A549 (cell line): ENCODE measurements around the gene PCDHA8. TPM values are rescaled to one million over a fixed set of nuclear protein-coding genes. Genes with fewer than 3 reads are reported as not detected.
"Not testable (repeated sequence)": the region's sequence is repeated elsewhere in the genome, so short reads cannot be mapped to it uniquely, and the experiment has no call there.

ENCODE experiments used
- ATAC-seq, 2 experiments: fragments of 200-7000 bp in 1 of 2; fragments of >200 bp in 1 of 2; cut with Nextera tagmentation in 1 of 2; cut with Tn5 transposase in 1 of 2; 3 replicates each; pipeline versions ENCODE4 v1.8.0 to v1.9.1; 2018 to 2020; ENCODE audit warnings: mild to moderate bottlenecking in 1 of 2, moderate library complexity in 1 of 2
- CTCF ChIA-PET: fragments of 300-600 bp; sonication (Branson Sonifier 250); formaldehyde crosslinking; extraction: SDS; loops from one replicate; lab custom pipeline; 2021; ENCODE audit warnings: antibody characterized with exemption, inconsistent platforms; lab: Yijun Ruan, JAX
- POLR2A ChIA-PET: fragments of 350-600 bp; formaldehyde crosslinking; extraction: SDS; loops from one replicate; lab custom pipeline; 2021; ENCODE audit warnings: antibody characterized with exemption, inconsistent platforms; lab: Yijun Ruan, JAX
- DNase-seq, 2 experiments: peaks; one replicate each; pipeline versions ENCODE4 v3.0.0 to v3.0.0-alpha.2; 2011 to 2016; ENCODE audit warnings: low read depth in 1 of 2, low spot score in 1 of 2
- FAIRE-seq: peaks from 2 replicates; lab custom pipeline; 2011; peaks lifted over from hg19 to GRCh38; lab: Jason Lieb, UNC
- H3K27ac ChIP-seq, 2 experiments: fragments of >200 bp; sonication (Bioruptor Twin); formaldehyde crosslinking; 3 replicates each; pipeline ENCODE4 v1.5.1; 2016 to 2017
- H3K4me1 ChIP-seq: fragments of >200 bp; sonication (Bioruptor Twin); formaldehyde crosslinking; 3 replicates; pipeline ENCODE4 v1.6.1; 2016
- H3K4me2 ChIP-seq: fragments of >200 bp; sonication (Bioruptor Twin); formaldehyde crosslinking; 3 replicates; pipeline ENCODE4 v1.6.1; 2016
- H3K4me3 ChIP-seq: fragments of >200 bp; sonication (Bioruptor Twin); formaldehyde crosslinking; 3 replicates; pipeline ENCODE4 v1.5.1; 2016
- H3K9me3 ChIP-seq: fragments of >200 bp; sonication (Bioruptor Twin); formaldehyde crosslinking; 3 replicates; pipeline ENCODE4 v1.6.1; 2016
- CEBPB ChIP-seq, 2 experiments: fragments of >200 bp in 1 of 2; sonication (Bioruptor Twin) in 1 of 2; formaldehyde crosslinking in 1 of 2; IDR thresholded peaks; 2 replicates each; pipeline ENCODE4 v1.6.1; 2012 to 2016
- CHD2 ChIP-seq: fragments of 150-350 bp; IDR thresholded peaks from 2 replicates; pipeline ENCODE4 v1.6.1; 2014; ENCODE audit warnings: low read length; ENCODE audit not compliant: partially characterized antibody
- ESRRA ChIP-seq: fragments of 150-350 bp; IDR thresholded peaks from 2 replicates; pipeline ENCODE4 v1.6.1; 2014; ENCODE audit warnings: mild to moderate bottlenecking, low read length, borderline replicate concordance
- FOSB ChIP-seq: fragments of 250-450 bp; sonication (Bioruptor Pico); IDR thresholded peaks from 2 replicates; pipeline ENCODE4 v1.5.0; 2020; ENCODE audit warnings: mild to moderate bottlenecking, moderate library complexity
- FOSL2 ChIP-seq, 2 experiments: fragments of 450-650 bp in 1 of 2; fragments of >200 bp in 1 of 2; sonication (Bioruptor Twin) in 1 of 2; formaldehyde crosslinking; IDR thresholded peaks; 2 replicates each; pipeline versions ENCODE4 v1.5.0 to v1.6.1; 2016 to 2020; ENCODE audit warnings: mild to moderate bottlenecking in 1 of 2, moderate library complexity in 1 of 2
- HEYL ChIP-seq: fragments of 250-450 bp; sonication (Bioruptor Pico); IDR thresholded peaks from 2 replicates; pipeline ENCODE4 v1.8.0; 2021; ENCODE audit warnings: mild to moderate bottlenecking, moderate library complexity
- HOXA7 ChIP-seq: fragments of 250-450 bp; sonication (Bioruptor Pico); IDR thresholded peaks from 2 replicates; pipeline ENCODE4 v1.5.0; 2020; ENCODE audit warnings: mild to moderate bottlenecking, moderate library complexity
- JUN ChIP-seq, 2 experiments: fragments of >200 bp; sonication (Bioruptor Twin); formaldehyde crosslinking; IDR thresholded peaks; 2 replicates in 1 of 2; 3 replicates in 1 of 2; pipeline ENCODE4 v1.6.1; 2016 to 2017
- NPAS2 ChIP-seq: fragments of 250-450 bp; sonication (Bioruptor Pico); IDR thresholded peaks from 2 replicates; pipeline ENCODE4 v1.8.0; 2022; ENCODE audit warnings: mild to moderate bottlenecking, moderate library complexity, borderline replicate concordance
- RAD21 ChIP-seq, 2 experiments: fragments of >200 bp in 1 of 2; sonication (Bioruptor Twin) in 1 of 2; formaldehyde crosslinking in 1 of 2; IDR thresholded peaks in 1 of 2; conservative IDR thresholded peaks in 1 of 2; 2 replicates in 1 of 2; 3 replicates in 1 of 2; pipeline ENCODE4 v1.6.1; 2012 to 2018; ENCODE audit warnings: inconsistent platforms in 1 of 2
- WGBS: methylation state at CpG from one replicate; pipeline ENCODE4 v1.1.6; 2017; ENCODE audit errors: missing lambda C conversion rate; 5-methylcytosine and 5-hydroxymethylcytosine counted together
- polyA plus RNA-seq, 4 experiments: library from polyadenylated mRNA; depleted of rRNA in 3 of 4; stranded (reverse); fragments of >200 nt; fragmentation: RNase III in 1 of 4; extraction: RNeasy Plus Mini Kit Qiagen cat#74134 plus additional on column Dnase treatment in 1 of 4; gene quantifications; 2 replicates in 3 of 4; 3 replicates in 1 of 4; pipeline ENCODE4 v1.2.3, GENCODE V29; 2011 to 2017
- TF ChIP-seq, protein P1 (sequence below): IDR thresholded peaks from 2 replicates; pipeline ENCODE4 v1.6.1; 2012; ENCODE audit warnings: low read depth, borderline replicate concordance
- TF ChIP-seq, protein P2 (sequence below): fragments of >200 bp; sonication (Bioruptor Twin); formaldehyde crosslinking; IDR thresholded peaks from 3 replicates; pipeline ENCODE4 v1.5.1; 2016
- TF ChIP-seq, protein P3 (sequence below): IDR thresholded peaks from 2 replicates; pipeline ENCODE4 v1.6.1; 2012
- TF ChIP-seq, protein P4 (sequence below): fragments of >200 bp; sonication (Bioruptor Twin); formaldehyde crosslinking; IDR thresholded peaks from 3 replicates; pipeline ENCODE4 v1.6.1; 2016
- TF ChIP-seq, protein P5 (sequence below): fragments of >200 bp; sonication (Bioruptor Twin); formaldehyde crosslinking; IDR thresholded peaks from 2 replicates; pipeline ENCODE4 v1.6.1; 2016

PCDHA8 gene
- polyA plus RNA-seq, 2 of the 4 experiments (the other 2 are of a cell fraction) = 0.10 to 0.16 TPM

DNA sequence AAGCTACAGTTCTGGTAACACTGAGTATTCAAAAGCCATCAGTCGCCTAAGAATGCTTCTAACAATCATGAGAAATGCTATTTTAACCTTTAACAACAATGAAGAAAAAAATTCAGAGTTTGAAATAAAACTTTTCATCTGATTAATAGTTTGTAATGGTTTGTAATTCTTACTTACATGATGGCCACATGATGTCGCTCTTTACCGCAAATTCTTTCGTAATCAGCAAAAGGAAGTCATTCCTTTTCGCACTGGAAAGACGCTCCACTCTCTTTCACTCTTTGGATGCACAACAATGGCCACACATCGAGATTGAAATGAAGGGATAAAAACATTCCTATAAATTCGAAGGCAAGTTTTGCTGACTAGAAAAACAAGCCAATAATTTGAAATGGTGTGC, 7.0 kb upstream of the PCDHA8 start, which contains the start of gene PCDHA7:
TSS of gene PCDHA7 (plus strand) at position 277 of the 400 bp plus-strand sequence. CDS start at position 392, 115 bp downstream.
- POLR2A ChIA-PET = no interaction called here
- Histone ChIP-seq H3K9me3 (peaks cover 5% of the 10 kb centered on the region; the same call in 1 of the 3 replicates), H3K4me3 (no peak within 1 kb of the TSS), H3K27ac (no peak within 1 kb of the TSS), H3K4me1 (no peaks in the 10 kb centered on the region), H3K4me2 (no peak within 1 kb of the TSS)
- peak in 1 of 2 experiments; percentile 33 for DNase-seq
- FAIRE-seq = no peak
- WGBS = 12% methylated on average over 8 of the region's 8 CpGs
- CTCF ChIA-PET = interaction anchor here (1.7 to 2.2 kb wide), 2 partner anchors 13 to 207 kb away, joined by 5 to 7 read pairs; partner anchors contain the start of gene PCDHA5
- TF ChIP-seq, protein P1, sequence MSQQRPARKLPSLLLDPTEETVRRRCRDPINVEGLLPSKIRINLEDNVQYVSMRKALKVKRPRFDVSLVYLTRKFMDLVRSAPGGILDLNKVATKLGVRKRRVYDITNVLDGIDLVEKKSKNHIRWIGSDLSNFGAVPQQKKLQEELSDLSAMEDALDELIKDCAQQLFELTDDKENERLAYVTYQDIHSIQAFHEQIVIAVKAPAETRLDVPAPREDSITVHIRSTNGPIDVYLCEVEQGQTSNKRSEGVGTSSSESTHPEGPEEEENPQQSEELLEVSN = no peak
- TF ChIP-seq, protein P2, sequence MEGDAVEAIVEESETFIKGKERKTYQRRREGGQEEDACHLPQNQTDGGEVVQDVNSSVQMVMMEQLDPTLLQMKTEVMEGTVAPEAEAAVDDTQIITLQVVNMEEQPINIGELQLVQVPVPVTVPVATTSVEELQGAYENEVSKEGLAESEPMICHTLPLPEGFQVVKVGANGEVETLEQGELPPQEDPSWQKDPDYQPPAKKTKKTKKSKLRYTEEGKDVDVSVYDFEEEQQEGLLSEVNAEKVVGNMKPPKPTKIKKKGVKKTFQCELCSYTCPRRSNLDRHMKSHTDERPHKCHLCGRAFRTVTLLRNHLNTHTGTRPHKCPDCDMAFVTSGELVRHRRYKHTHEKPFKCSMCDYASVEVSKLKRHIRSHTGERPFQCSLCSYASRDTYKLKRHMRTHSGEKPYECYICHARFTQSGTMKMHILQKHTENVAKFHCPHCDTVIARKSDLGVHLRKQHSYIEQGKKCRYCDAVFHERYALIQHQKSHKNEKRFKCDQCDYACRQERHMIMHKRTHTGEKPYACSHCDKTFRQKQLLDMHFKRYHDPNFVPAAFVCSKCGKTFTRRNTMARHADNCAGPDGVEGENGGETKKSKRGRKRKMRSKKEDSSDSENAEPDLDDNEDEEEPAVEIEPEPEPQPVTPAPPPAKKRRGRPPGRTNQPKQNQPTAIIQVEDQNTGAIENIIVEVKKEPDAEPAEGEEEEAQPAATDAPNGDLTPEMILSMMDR = peak; percentile 23; the same call in 2 of the 3 replicates
- peak; percentile 23 to 43; a peak in 3 of 5 replicates for TF ChIP-seq RAD21 (conservative IDR thresholded peaks at IDR 0.05 in 1 of 2, IDR thresholded peaks at IDR 0.05 in 1 of 2)
- TF ChIP-seq JUN (IDR thresholded peaks at IDR 0.05) = no peak
- ATAC-seq = no peak

DNA sequence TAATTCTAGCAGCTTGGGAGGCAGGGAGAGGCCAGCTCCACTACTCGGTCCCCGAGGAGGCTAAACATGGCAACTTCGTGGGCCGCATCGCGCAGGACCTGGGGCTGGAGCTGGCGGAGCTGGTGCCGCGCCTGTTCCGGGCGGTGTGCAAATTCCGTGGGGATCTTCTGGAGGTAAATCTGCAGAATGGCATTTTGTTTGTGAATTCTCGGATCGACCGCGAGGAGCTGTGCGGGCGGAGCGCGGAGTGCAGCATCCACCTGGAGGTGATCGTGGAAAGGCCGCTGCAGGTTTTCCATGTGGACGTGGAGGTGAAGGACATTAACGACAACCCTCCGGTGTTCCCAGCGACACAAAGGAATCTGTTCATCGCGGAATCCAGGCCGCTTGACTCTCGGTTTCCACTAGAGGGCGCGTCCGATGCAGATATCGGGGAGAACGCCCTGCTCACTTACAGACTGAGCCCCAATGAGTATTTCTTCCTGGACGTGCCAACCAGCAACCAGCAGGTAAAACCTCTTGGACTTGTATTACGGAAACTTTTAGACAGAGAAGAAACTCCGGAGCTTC, 6.5 kb upstream of the PCDHA8 start:
- H3K4me2 ChIP-seq, H3K4me1 ChIP-seq, H3K4me3 ChIP-seq, POLR2A ChIA-PET, H3K27ac ChIP-seq, H3K9me3 ChIP-seq, DNase-seq: not testable (repeated sequence)
- FAIRE-seq = peak; percentile 51
- 76% methylated on average over 27 of the region's 38 CpGs for WGBS
- ATAC-seq = peak in 1 of 2 experiments; percentile 47; a peak in 2 of 6 replicates
- CTCF ChIA-PET = interaction anchor here (1.7 to 2.2 kb wide), 2 partner anchors 13 to 206 kb away, joined by 5 to 7 read pairs; partner anchors contain the start of gene PCDHA5

DNA sequence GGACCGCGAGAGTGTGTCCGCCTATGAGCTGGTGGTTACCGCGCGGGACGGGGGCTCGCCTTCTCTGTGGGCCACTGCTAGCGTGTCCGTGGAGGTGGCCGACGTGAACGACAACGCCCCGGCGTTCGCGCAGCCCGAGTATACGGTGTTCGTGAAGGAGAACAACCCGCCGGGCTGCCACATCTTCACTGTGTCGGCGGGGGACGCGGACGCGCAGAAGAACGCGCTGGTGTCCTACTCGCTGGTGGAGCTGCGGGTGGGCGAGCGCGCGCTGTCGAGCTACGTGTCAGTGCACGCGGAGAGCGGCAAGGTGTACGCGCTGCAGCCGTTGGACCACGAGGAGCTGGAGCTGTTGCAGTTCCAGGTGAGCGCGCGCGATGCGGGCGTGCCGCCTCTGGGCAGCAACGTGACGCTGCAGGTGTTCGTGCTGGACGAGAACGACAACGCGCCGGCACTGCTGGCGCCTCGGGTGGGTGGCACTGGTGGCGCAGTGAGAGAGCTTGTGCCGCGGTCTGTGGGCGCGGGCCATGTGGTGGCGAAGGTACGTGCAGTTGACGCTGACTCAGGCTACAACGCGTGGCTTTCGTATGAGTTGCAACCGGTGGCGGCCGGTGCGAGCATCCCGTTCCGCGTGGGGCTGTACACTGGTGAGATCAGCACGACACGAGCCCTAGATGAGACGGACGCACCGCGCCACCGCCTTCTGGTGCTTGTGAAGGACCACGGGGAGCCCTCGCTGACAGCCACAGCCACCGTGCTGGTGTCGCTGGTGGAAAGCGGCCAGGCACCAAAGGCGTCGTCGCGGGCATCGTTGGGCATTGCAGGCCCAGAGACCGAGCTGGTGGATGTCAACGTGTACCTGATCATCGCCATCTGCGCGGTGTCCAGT, 5.1 kb upstream of the PCDHA8 start:
- Histone ChIP-seq H3K9me3 (peaks cover 5% of the 10 kb centered on the region; the same call in 1 of the 3 replicates), H3K4me1 (no peaks in the 10 kb centered on the region), H3K4me2 (no peak overlapping the region), H3K4me3 (no peak overlapping the region), H3K27ac (no peak overlapping the region)
- TF ChIP-seq CEBPB (IDR thresholded peaks at IDR 0.05) (no peak), FOSB (CRISPR knock-in tag) (no peak), CHD2 (no peak), ESRRA (no peak), HEYL (CRISPR knock-in tag) (no peak), HOXA7 (no peak), NPAS2 (CRISPR knock-in tag) (no peak), FOSL2 (IDR thresholded peaks at IDR 0.05) (no peak), FOSL2 (CRISPR knock-in tag; IDR thresholded peaks at IDR 0.05) (no peak)
- TF ChIP-seq, protein P3, sequence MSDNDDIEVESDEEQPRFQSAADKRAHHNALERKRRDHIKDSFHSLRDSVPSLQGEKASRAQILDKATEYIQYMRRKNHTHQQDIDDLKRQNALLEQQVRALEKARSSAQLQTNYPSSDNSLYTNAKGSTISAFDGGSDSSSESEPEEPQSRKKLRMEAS = no peak
- TF ChIP-seq, protein P4, sequence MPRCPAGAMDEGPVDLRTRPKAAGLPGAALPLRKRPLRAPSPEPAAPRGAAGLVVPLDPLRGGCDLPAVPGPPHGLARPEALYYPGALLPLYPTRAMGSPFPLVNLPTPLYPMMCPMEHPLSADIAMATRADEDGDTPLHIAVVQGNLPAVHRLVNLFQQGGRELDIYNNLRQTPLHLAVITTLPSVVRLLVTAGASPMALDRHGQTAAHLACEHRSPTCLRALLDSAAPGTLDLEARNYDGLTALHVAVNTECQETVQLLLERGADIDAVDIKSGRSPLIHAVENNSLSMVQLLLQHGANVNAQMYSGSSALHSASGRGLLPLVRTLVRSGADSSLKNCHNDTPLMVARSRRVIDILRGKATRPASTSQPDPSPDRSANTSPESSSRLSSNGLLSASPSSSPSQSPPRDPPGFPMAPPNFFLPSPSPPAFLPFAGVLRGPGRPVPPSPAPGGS = no peak
- TF ChIP-seq, protein P1 = no peak
- TF ChIP-seq, protein P5, sequence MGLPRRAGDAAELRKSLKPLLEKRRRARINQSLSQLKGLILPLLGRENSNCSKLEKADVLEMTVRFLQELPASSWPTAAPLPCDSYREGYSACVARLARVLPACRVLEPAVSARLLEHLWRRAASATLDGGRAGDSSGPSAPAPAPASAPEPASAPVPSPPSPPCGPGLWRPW = no peak
- FAIRE-seq (no peak), DNase-seq (no peak), ATAC-seq (no peak)
- 86% methylated on average over 91 of the region's 103 CpGs for WGBS
- POLR2A ChIA-PET = no interaction called here
- CTCF ChIA-PET = interaction anchor here (0.8 to 1.0 kb wide), 4 partner anchors 14 to 40 kb away, joined by 3 to 4 read pairs (median 3); partner anchors contain the start of genes PCDHA12 and PCDHA5
